ENCODE data around the gene SLX9.

Gene SLX9

GRCh38 chr21:44957901-44958451 lies 18.1 kb downstream of the SLX9 start:
- no peaks in the 10 kb centered on the region for H3K9me2 ChIP-seq (ENCODE audit: low read depth, low read length)
- no peak overlapping the region for H3K9ac ChIP-seq (ENCODE audit: low read length)
- TF ChIP-seq CTCF (IDR thresholded peaks at IDR 0.05; ENCODE audit: low read length): no peak
- TF ChIP-seq EZH2 (IDR thresholded peaks at IDR 0.05; ENCODE audit: borderline replicate concordance, low read length): no peak
- no peak overlapping the region for H3K4me2 ChIP-seq (ENCODE audit: low read length)
- H3K79me2 ChIP-seq (ENCODE audit: insufficient read depth, low read length): no peaks in the 10 kb centered on the region
- H4K20me1 ChIP-seq (ENCODE audit: insufficient read depth, low read length): no peaks in the 10 kb centered on the region
- no peaks in the 10 kb centered on the region for H3K9me3 ChIP-seq (ENCODE audit: low read length)
- H3F3A ChIP-seq (ENCODE audit: insufficient read depth, low read length): no peaks in the 10 kb centered on the region; the same call in 1 of the 2 replicates
- peaks cover 82% of the 10 kb centered on the region for H3K36me3 ChIP-seq (ENCODE audit: insufficient read depth, low read length)
- no peaks in the 10 kb centered on the region for H3K4me1 ChIP-seq (ENCODE audit: insufficient read depth, low read length, severe bottlenecking)
- H2AFZ ChIP-seq (ENCODE audit: low read length): no peak overlapping the region
- H3K27me3 ChIP-seq (ENCODE audit: insufficient read depth, low read length): no peaks in the 10 kb centered on the region
- no peak overlapping the region for H3K4me3 ChIP-seq (ENCODE audit: low read depth, low read length, poor library complexity, severe bottlenecking)
- H3K27ac ChIP-seq (ENCODE audit: low read depth, low read length, poor library complexity, severe bottlenecking): no peak overlapping the region

- H3K36me3 ChIP-seq (ENCODE audit: insufficient read depth, low read length): peaks cover 84% of the 10 kb centered on the region
- no peak overlapping the region for H3K4me3 ChIP-seq (ENCODE audit: low read depth, low read length, poor library complexity, severe bottlenecking)
- no peaks in the 10 kb centered on the region for H3K4me1 ChIP-seq (ENCODE audit: insufficient read depth, low read length, severe bottlenecking)
- no peak overlapping the region for H3K27ac ChIP-seq (ENCODE audit: low read depth, low read length, poor library complexity, severe bottlenecking)
- H3K4me2 ChIP-seq (ENCODE audit: low read length): no peak overlapping the region
- H4K20me1 ChIP-seq (ENCODE audit: insufficient read depth, low read length): no peaks in the 10 kb centered on the region
- H3K9ac ChIP-seq (ENCODE audit: low read length): no peak overlapping the region
- no peaks in the 10 kb centered on the region; the same call in 1 of the 2 replicates for H3F3A ChIP-seq (ENCODE audit: insufficient read depth, low read length)
- H3K9me2 ChIP-seq (ENCODE audit: low read depth, low read length): no peaks in the 10 kb centered on the region
- TF ChIP-seq CTCF (IDR thresholded peaks at IDR 0.05; ENCODE audit: low read length): no peak
- TF ChIP-seq EZH2 (IDR thresholded peaks at IDR 0.05; ENCODE audit: borderline replicate concordance, low read length): no peak
- no peaks in the 10 kb centered on the region for H3K27me3 ChIP-seq (ENCODE audit: insufficient read depth, low read length)
- H3K9me3 ChIP-seq (ENCODE audit: low read length): no peaks in the 10 kb centered on the region
- no peak overlapping the region for H2AFZ ChIP-seq (ENCODE audit: low read length)
- no peaks in the 10 kb centered on the region for H3K79me2 ChIP-seq (ENCODE audit: insufficient read depth, low read length)
These were observed 18.8 kb downstream of the SLX9 start for GRCh38 chr21:44958471-44959191.

DNA sequence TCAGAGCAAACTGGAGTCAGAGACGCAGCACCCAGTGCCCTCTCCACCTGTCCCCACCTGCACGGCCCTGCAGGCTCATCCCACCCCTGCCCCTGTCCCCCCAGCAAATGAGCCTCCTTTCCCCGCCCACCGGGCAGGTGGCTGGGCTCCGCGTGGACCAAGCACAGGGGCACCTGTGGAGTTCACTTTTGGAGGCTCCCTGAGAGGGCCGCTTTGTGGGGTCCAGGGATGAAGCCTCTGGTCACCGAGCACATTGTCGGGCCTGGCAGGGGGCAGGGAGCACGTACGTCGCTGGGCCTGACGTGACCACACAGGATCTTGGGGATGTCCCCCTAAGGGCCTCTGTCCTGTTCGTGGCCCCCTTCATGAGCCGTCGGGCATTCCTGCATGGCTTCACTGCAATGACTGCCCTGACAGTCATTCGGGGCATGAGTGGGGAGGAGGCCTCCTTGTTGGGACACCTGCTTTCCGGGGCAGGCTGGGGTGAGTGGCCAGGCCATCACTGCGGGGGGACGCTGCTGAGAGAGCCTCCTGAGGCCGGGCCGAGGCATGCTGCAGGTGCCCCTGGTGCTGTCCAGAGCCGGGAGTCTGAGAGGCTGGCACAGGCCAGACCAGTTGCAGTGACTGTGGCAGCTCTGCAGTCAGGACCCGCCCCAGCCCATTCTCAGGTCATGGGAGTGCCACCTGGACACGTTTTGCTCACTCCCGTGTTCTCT lies 19.7 kb downstream of the SLX9 start:
- no peaks in the 10 kb centered on the region; the same call in 1 of the 2 replicates for H3F3A ChIP-seq (ENCODE audit: insufficient read depth, low read length)
- no peaks in the 10 kb centered on the region for H3K9me3 ChIP-seq (ENCODE audit: low read length)
- H3K4me2 ChIP-seq (ENCODE audit: low read length): no peak overlapping the region
- H3K79me2 ChIP-seq (ENCODE audit: insufficient read depth, low read length): no peaks in the 10 kb centered on the region
- H4K20me1 ChIP-seq (ENCODE audit: insufficient read depth, low read length): no peaks in the 10 kb centered on the region
- H3K27me3 ChIP-seq (ENCODE audit: insufficient read depth, low read length): no peaks in the 10 kb centered on the region
- no peak overlapping the region for H2AFZ ChIP-seq (ENCODE audit: low read length)
- peaks cover 81% of the 10 kb centered on the region for H3K36me3 ChIP-seq (ENCODE audit: insufficient read depth, low read length)
- H3K27ac ChIP-seq (ENCODE audit: low read depth, low read length, poor library complexity, severe bottlenecking): no peak overlapping the region
- H3K9me2 ChIP-seq (ENCODE audit: low read depth, low read length): no peaks in the 10 kb centered on the region
- no peak overlapping the region for H3K9ac ChIP-seq (ENCODE audit: low read length)
- no peak overlapping the region for H3K4me3 ChIP-seq (ENCODE audit: low read depth, low read length, poor library complexity, severe bottlenecking)
- H3K4me1 ChIP-seq (ENCODE audit: insufficient read depth, low read length, severe bottlenecking): no peaks in the 10 kb centered on the region
- TF ChIP-seq CTCF (IDR thresholded peaks at IDR 0.05; ENCODE audit: low read length): no peak
- no peak for TF ChIP-seq EZH2 (IDR thresholded peaks at IDR 0.05; ENCODE audit: borderline replicate concordance, low read length)
